Calu3 (cell line): ENCODE results near the gene MRPL51. TPM values are rescaled to one million over a fixed set of nuclear protein-coding genes. Genes with fewer than 3 reads are reported as not detected.
A peak's percentile ranks its signal among the peaks of the same experiment; 100 is the strongest.

Experiments
- BruUV-seq: library from RNA; stranded (reverse); fragments of 400-500 nt; replicated peaks from 2 replicates; lab custom pipeline; 2021; lab: Mats Ljungman, UMichigan
- CTCF ChIA-PET: fragments of 300-600 bp; sonication (Branson Sonifier 250); formaldehyde crosslinking; loops from one replicate; lab custom pipeline; 2022; ENCODE audit warnings: antibody characterized with exemption; lab: Charles Lee
- DNase-seq: peaks from one replicate; pipeline ENCODE4 v3.0.0; 2022
- H3K27ac Mint-ChIP-seq: one replicate; pipeline ENCODE4 v1.8.0; 2022; ENCODE audit warnings: mixed read lengths; ENCODE audit not compliant: unreplicated experiment
- H3K27me3 Mint-ChIP-seq: one replicate; pipeline ENCODE4 v1.8.0; 2022; ENCODE audit warnings: mixed read lengths; ENCODE audit not compliant: unreplicated experiment
- H3K36me3 Mint-ChIP-seq: one replicate; pipeline ENCODE4 v1.8.0; 2022; ENCODE audit warnings: mild to moderate bottlenecking, moderate library complexity, mixed read lengths; ENCODE audit not compliant: insufficient read depth, unreplicated experiment
- H3K4me1 Mint-ChIP-seq: one replicate; pipeline ENCODE4 v1.8.0; 2022; ENCODE audit warnings: mild to moderate bottlenecking, low read depth, mixed read lengths; ENCODE audit not compliant: unreplicated experiment
- H3K4me3 Mint-ChIP-seq: one replicate; pipeline ENCODE4 v1.8.0; 2022; ENCODE audit warnings: mild to moderate bottlenecking, low read depth, moderate library complexity, mixed read lengths; ENCODE audit not compliant: unreplicated experiment
- H3K9me3 Mint-ChIP-seq: one replicate; pipeline ENCODE4 v1.8.0; 2022; ENCODE audit warnings: low read depth, mixed read lengths; ENCODE audit not compliant: unreplicated experiment
- CTCF ChIP-seq: fragments of 200-600 bp; IDR thresholded peaks from one replicate; pipeline ENCODE4 v1.8.0; 2022; ENCODE audit warnings: antibody characterized with exemption; ENCODE audit not compliant: unreplicated experiment
- intact Hi-C: fragments of 100-400 bp; cut with micrococcal nuclease; formaldehyde crosslinking; loops from one replicate; pipeline ENCODE4 v1.10.0; 2022; ENCODE audit not compliant: unreplicated experiment
- total RNA-seq: library from RNA; stranded (reverse); gene quantifications from 2 replicates; pipeline ENCODE4 v1.2.3, GENCODE V29; 2022

The MRPL51 gene
- total RNA-seq, 1 experiment from 2014 or later = 220 TPM

GRCh38 chr12:6458281-6459003 lies 34.6 kb downstream of the MRPL51 start:
- DNase-seq = no peak
- Mint-ChIP-seq H3K27me3 (no peaks in the 10 kb centered on the region), H3K4me1 (peaks cover under 1% of the 10 kb centered on the region), H3K36me3 (peaks cover 34% of the 10 kb centered on the region), H3K4me3 (no peak overlapping the region), H3K27ac (no peak overlapping the region), H3K9me3 (no peaks in the 10 kb centered on the region)
- intact Hi-C loops = no loop called here
- TF ChIP-seq CTCF = no peak
- CTCF ChIA-PET = interaction anchor here (0.7 kb wide), 1 partner anchor 13 kb away, joined by 3 read pairs; no protein-coding TSS in a partner anchor
- no TSS peak for BruUV-seq

GRCh38 chr12:6457220-6457945 lies 35.7 kb downstream of the MRPL51 start:
- no peak overlapping the region for H3K27ac Mint-ChIP-seq
- no TSS peak for BruUV-seq
- peaks cover 11% of the 10 kb centered on the region for H3K4me1 Mint-ChIP-seq
- peaks cover 38% of the 10 kb centered on the region for H3K36me3 Mint-ChIP-seq
- TF ChIP-seq CTCF = no peak
- H3K27me3 Mint-ChIP-seq = no peaks in the 10 kb centered on the region
- H3K9me3 Mint-ChIP-seq = no peaks in the 10 kb centered on the region
- DNase-seq = no peak
- no peak overlapping the region for H3K4me3 Mint-ChIP-seq
- intact Hi-C loops = no loop called here
- CTCF ChIA-PET = interaction anchor here (0.5 to 0.7 kb wide), 2 partner anchors 15 to 98 kb away, joined by 4 to 7 read pairs; no protein-coding TSS in a partner anchor

- Mint-ChIP-seq H3K27ac (peak overlapping the region; percentile 86), H3K36me3 (peaks cover 33% of the 10 kb centered on the region), H3K27me3 (no peaks in the 10 kb centered on the region), H3K4me3 (peak overlapping the region; percentile 94), H3K9me3 (no peaks in the 10 kb centered on the region), H3K4me1 (peaks cover 25% of the 10 kb centered on the region)
- no TSS peak for BruUV-seq
- CTCF ChIA-PET = interaction anchor here (1.0 kb wide), 1 partner anchor 12 kb away, joined by 3 read pairs; no protein-coding TSS in a partner anchor
- intact Hi-C loops = no loop called here
- TF ChIP-seq CTCF = no peak
- DNase-seq = no peak
These were observed 40.0 kb downstream of the MRPL51 start for GRCh38 chr12:6452944-6453630.

GRCh38 chr12:6452245-6452943 lies 40.7 kb downstream of the MRPL51 start:
- Mint-ChIP-seq H3K9me3 (no peaks in the 10 kb centered on the region), H3K4me1 (peaks cover 25% of the 10 kb centered on the region), H3K36me3 (peaks cover 36% of the 10 kb centered on the region), H3K27ac (peak overlapping the region; percentile 86), H3K27me3 (no peaks in the 10 kb centered on the region), H3K4me3 (peak overlapping the region; percentile 94)
- CTCF ChIA-PET = interaction anchor here (1.0 to 1.1 kb wide), 2 partner anchors 13 to 116 kb away, joined by 3 to 4 read pairs; no protein-coding TSS in a partner anchor
- intact Hi-C loops = no loop called here
- BruUV-seq = no TSS peak
- DNase-seq = peak; percentile 14
- TF ChIP-seq CTCF = no peak
